H9 (cell line): ENCODE measurements around the gene ADAMTSL3. TPM values are rescaled to one million over a fixed set of nuclear protein-coding genes. Genes with fewer than 3 reads are reported as not detected.

Source experiments
- DNase-seq: peaks from one replicate; pipeline ENCODE4 v3.0.0-alpha.2; 2017
- H2AFZ ChIP-seq: one replicate; pipeline ENCODE4 v1.6.1; 2013; ENCODE audit warnings: mild to moderate bottlenecking, low read length, control low read depth, moderate library complexity
- H2AK5ac ChIP-seq: 2 replicates; pipeline ENCODE4 v1.6.1; 2013; ENCODE audit warnings: low read length, control low read depth, mixed read lengths; ENCODE audit not compliant: insufficient read length
- H2BK120ac ChIP-seq: one replicate; pipeline ENCODE4 v1.6.1; 2013; ENCODE audit warnings: low read depth, mild to moderate bottlenecking, low read length, control low read depth, inconsistent platforms; ENCODE audit not compliant: poor library complexity, severe bottlenecking
- H2BK12ac ChIP-seq: 2 replicates; pipeline ENCODE4 v1.6.1; 2013; ENCODE audit warnings: low read length, control low read depth, mixed read lengths, low read depth; ENCODE audit not compliant: insufficient read length
- H2BK15ac ChIP-seq: 2 replicates; pipeline ENCODE4 v1.6.1; 2013; ENCODE audit warnings: low read depth, low read length, control low read depth
- H2BK20ac ChIP-seq: one replicate; pipeline ENCODE4 v1.6.1; 2013; ENCODE audit warnings: low read depth, mild to moderate bottlenecking, low read length, control low read depth, inconsistent platforms; ENCODE audit not compliant: poor library complexity, severe bottlenecking
- H2BK5ac ChIP-seq: 2 replicates; pipeline ENCODE4 v1.6.1; 2013; ENCODE audit warnings: low read length, control low read depth, mixed read lengths; ENCODE audit not compliant: insufficient read length
- H3K14ac ChIP-seq: 2 replicates; pipeline ENCODE4 v1.6.1; 2013; ENCODE audit warnings: low read length, control low read depth; ENCODE audit not compliant: insufficient read depth
- H3K18ac ChIP-seq: 2 replicates; pipeline ENCODE4 v1.6.1; 2013; ENCODE audit warnings: low read depth, mild to moderate bottlenecking, mixed read lengths, low read length, control low read depth; ENCODE audit not compliant: insufficient read length
- H3K23ac ChIP-seq: 2 replicates; pipeline ENCODE4 v1.6.1; 2013; ENCODE audit warnings: low read length, control low read depth, mixed read lengths, low read depth; ENCODE audit not compliant: insufficient read length
- H3K23me2 ChIP-seq: 2 replicates; pipeline ENCODE4 v1.6.1; 2013; ENCODE audit warnings: low read depth, mild to moderate bottlenecking, mixed read lengths, low read length, control low read depth; ENCODE audit not compliant: insufficient read length, poor library complexity, severe bottlenecking
- H3K27ac ChIP-seq: 2 replicates; pipeline ENCODE4 v1.5.1; 2013; ENCODE audit warnings: low read length, control low read depth, mixed read lengths, low read depth; ENCODE audit not compliant: insufficient read length
- H3K27me3 ChIP-seq: 2 replicates; pipeline ENCODE4 v1.6.1; 2013; ENCODE audit warnings: low read length, control low read depth, inconsistent platforms; ENCODE audit not compliant: insufficient read depth
- H3K4ac ChIP-seq: 2 replicates; pipeline ENCODE4 v1.6.1; 2013; ENCODE audit warnings: low read depth, mild to moderate bottlenecking, control low read depth, inconsistent platforms, low read length, moderate library complexity
- H3K4me1 ChIP-seq: 2 replicates; pipeline ENCODE4 v1.6.1; 2013; ENCODE audit warnings: low read length, control low read depth, inconsistent platforms; ENCODE audit not compliant: insufficient read depth
- H3K4me2 ChIP-seq: 2 replicates; pipeline ENCODE4 v1.6.1; 2013; ENCODE audit warnings: low read length, control low read depth, mixed read lengths; ENCODE audit not compliant: insufficient read length, insufficient read depth
- H3K56ac ChIP-seq: 2 replicates; pipeline ENCODE4 v1.6.1; 2013; ENCODE audit warnings: low read depth, mild to moderate bottlenecking, mixed read lengths, low read length, control low read depth; ENCODE audit not compliant: insufficient read length
- H3K79me1 ChIP-seq: 2 replicates; pipeline ENCODE4 v1.6.1; 2013; ENCODE audit warnings: low read depth, mild to moderate bottlenecking, moderate library complexity, low read length, control low read depth, inconsistent platforms; ENCODE audit not compliant: insufficient read depth, poor library complexity, severe bottlenecking
- H3K79me2 ChIP-seq: 2 replicates; pipeline ENCODE4 v1.6.1; 2013; ENCODE audit warnings: low read length, control low read depth, inconsistent platforms; ENCODE audit not compliant: insufficient read depth
- H3K9ac ChIP-seq: 2 replicates; pipeline ENCODE4 v1.6.1; 2013; ENCODE audit warnings: low read length, control low read depth, mixed read lengths; ENCODE audit not compliant: insufficient read length; ENCODE audit errors: extremely low read depth
- H3K9me3 ChIP-seq: one replicate; pipeline ENCODE4 v1.6.1; 2013; ENCODE audit warnings: low read depth, low read length, inconsistent platforms; ENCODE audit not compliant: control insufficient read depth
- H3T11ph ChIP-seq: one replicate; pipeline ENCODE4 v1.6.1; 2013; ENCODE audit warnings: mild to moderate bottlenecking, low read length, control low read depth, inconsistent platforms
- H4K20me1 ChIP-seq: one replicate; pipeline ENCODE4 v1.6.1; 2013; ENCODE audit not compliant: control insufficient read depth, insufficient read length, insufficient read depth
- H4K5ac ChIP-seq: 2 replicates; pipeline ENCODE4 v1.6.1; 2013; ENCODE audit warnings: low read depth, mild to moderate bottlenecking, mixed read lengths, low read length, control low read depth; ENCODE audit not compliant: insufficient read length
- H4K8ac ChIP-seq: replicated peaks from 2 replicates; pipeline ENCODE4 v1.6.1; 2013; ENCODE audit warnings: low read length, control low read depth, mixed read lengths, low read depth; ENCODE audit not compliant: insufficient read length
- H4K91ac ChIP-seq: 2 replicates; pipeline ENCODE4 v1.6.1; 2013; ENCODE audit warnings: low read depth, mild to moderate bottlenecking, moderate library complexity, mixed read lengths, low read length, control low read depth; ENCODE audit not compliant: insufficient read length
- H3K27ac Mint-ChIP-seq, 3 experiments: 2 replicates in 2 of 3; 3 replicates in 1 of 3; pipeline ENCODE4 v1.8.0; 2020 to 2021; ENCODE audit warnings: mixed read lengths in 3 of 3, mild to moderate bottlenecking in 1 of 3, moderate library complexity in 1 of 3
- H3K27me3 Mint-ChIP-seq: 2 replicates; pipeline ENCODE4 v1.8.0; 2021; ENCODE audit warnings: low read depth, mild to moderate bottlenecking, moderate library complexity, mixed read lengths
- H3K36me3 Mint-ChIP-seq, 3 experiments: 2 replicates in 2 of 3; 3 replicates in 1 of 3; pipeline ENCODE4 v1.8.0; 2020 to 2021; ENCODE audit warnings: low read depth in 3 of 3, mixed read lengths in 3 of 3; ENCODE audit not compliant: insufficient read depth in 1 of 3
- H3K4me1 Mint-ChIP-seq, 2 experiments: 2 replicates each; pipeline ENCODE4 v1.8.0; 2020; ENCODE audit warnings: mixed read lengths in 2 of 2
- H3K4me3 Mint-ChIP-seq, 2 experiments: 2 replicates in 1 of 2; 3 replicates in 1 of 2; pipeline ENCODE4 v1.8.0; 2020 to 2021; ENCODE audit warnings: mild to moderate bottlenecking in 2 of 2, mixed read lengths in 2 of 2, moderate library complexity in 1 of 2
- H3K9me3 Mint-ChIP-seq, 2 experiments: 2 replicates in 1 of 2; 3 replicates in 1 of 2; pipeline ENCODE4 v1.8.0; 2020; ENCODE audit warnings: mild to moderate bottlenecking in 2 of 2, mixed read lengths in 2 of 2, moderate library complexity in 1 of 2
- WGBS: extraction: QIAGEN DNeasy Blood & Tissue Kit; methylation state at CpG from one replicate; pipeline ENCODE4 v1.1.7; 2013; ENCODE audit warnings: missing lambda C conversion rate, low lambda C conversion rate, mixed read lengths; ENCODE audit not compliant: insufficient read length; ENCODE audit errors: extremely low coverage; 5-methylcytosine and 5-hydroxymethylcytosine counted together
- total RNA-seq: library from RNA; stranded (reverse); gene quantifications from 2 replicates; pipeline ENCODE4 v1.2.1, GENCODE V29; 2021
- TF ChIP-seq, protein P1 (sequence below): fragments of 200-600 bp; sonication (generic); conservative IDR thresholded peaks from 3 replicates; pipeline ENCODE4 v1.8.0; 2021; ENCODE audit warnings: antibody characterized with exemption, mild to moderate bottlenecking

ADAMTSL3 gene
- total RNA-seq, 1 experiment from 2014 or later: 0.39 TPM

DNA sequence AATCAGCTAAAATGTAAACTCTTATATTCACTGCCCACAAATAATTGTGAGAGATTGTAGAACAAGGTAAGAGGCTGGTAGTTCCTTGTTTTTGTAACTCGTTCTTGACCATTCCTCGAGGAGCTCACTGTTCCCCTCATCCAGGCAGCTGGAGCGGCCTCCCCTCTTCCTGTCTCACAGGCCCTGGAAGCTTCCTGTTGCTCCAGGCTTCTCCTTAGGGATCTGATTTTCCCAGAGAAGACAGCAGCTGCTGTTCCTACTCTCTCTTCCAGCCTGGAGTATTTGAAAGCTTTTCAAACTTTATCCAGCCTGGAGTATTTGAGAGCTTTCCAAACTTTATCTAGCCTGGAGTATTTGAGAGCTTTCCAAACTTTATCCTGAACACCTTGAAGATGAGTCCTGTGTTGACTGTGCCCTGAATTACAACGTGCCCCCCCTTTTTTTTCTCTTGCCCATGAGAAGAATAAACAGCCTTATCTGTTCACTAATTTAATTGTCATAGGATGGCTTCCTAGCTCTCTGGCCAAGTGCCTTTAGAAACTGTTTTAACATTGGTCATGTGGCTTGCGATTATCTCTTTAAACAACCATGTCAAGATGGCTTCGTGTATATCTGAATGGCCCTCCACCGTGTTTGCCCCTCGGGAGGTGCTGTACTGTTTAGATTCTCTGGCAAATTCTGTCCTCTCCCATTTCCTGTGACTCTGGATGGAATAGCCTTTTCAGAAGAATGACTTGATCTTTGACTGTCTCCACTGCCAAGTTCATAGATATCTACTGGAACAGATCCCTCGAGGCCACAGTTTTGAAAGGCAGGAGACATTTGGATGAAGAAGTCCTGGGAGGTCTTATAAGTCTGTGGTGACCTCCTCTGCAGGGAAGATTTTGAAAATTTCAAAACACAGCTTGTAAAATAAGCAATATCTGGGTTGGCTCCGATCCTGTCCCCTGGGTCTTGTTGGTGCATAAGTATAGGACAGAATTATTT is 4.8 kb downstream of the ADAMTSL3 start:
- H4K5ac ChIP-seq: no peak overlapping the region
- H2AFZ ChIP-seq: no peak overlapping the region
- H3K4ac ChIP-seq: no peak overlapping the region
- H4K91ac ChIP-seq: no peak overlapping the region
- H3K4me2 ChIP-seq: no peak overlapping the region
- peaks cover 7% of the 10 kb centered on the region for H3K23me2 ChIP-seq
- no peak overlapping the region for H2BK120ac ChIP-seq
- no peaks in the 10 kb centered on the region for H4K20me1 ChIP-seq
- H3K79me1 ChIP-seq: no peaks in the 10 kb centered on the region
- no peak for DNase-seq
- H3K27me3 ChIP-seq: peaks cover 12% of the 10 kb centered on the region; the same call in 1 of the 2 replicates
- no peak overlapping the region for H3K56ac ChIP-seq
- no peak overlapping the region for H3K14ac ChIP-seq
- H2BK5ac ChIP-seq: no peak overlapping the region
- H3K27ac Mint-ChIP-seq: no peak overlapping the region
- no CpG with 5 or more reads among the region's 10 CpGs for WGBS
- H3K9me3 Mint-ChIP-seq: no peaks in the 10 kb centered on the region
- H3K36me3 Mint-ChIP-seq: no peaks in the 10 kb centered on the region
- H2BK12ac ChIP-seq: no peak overlapping the region
- H2AK5ac ChIP-seq: no peak overlapping the region
- H3K9ac ChIP-seq: no peak overlapping the region
- H3K4me1 ChIP-seq: no peaks in the 10 kb centered on the region
- peaks cover 36% of the 10 kb centered on the region for H3K27me3 Mint-ChIP-seq
- no peaks in the 10 kb centered on the region for H3K79me2 ChIP-seq
- H3K18ac ChIP-seq: no peak overlapping the region
- no peak overlapping the region for H3K27ac ChIP-seq
- no peak overlapping the region for H2BK20ac ChIP-seq
- H3K23ac ChIP-seq: no peak overlapping the region
- no peak overlapping the region for H4K8ac ChIP-seq
- no peak overlapping the region for H3T11ph ChIP-seq
- TF ChIP-seq, protein P1, sequence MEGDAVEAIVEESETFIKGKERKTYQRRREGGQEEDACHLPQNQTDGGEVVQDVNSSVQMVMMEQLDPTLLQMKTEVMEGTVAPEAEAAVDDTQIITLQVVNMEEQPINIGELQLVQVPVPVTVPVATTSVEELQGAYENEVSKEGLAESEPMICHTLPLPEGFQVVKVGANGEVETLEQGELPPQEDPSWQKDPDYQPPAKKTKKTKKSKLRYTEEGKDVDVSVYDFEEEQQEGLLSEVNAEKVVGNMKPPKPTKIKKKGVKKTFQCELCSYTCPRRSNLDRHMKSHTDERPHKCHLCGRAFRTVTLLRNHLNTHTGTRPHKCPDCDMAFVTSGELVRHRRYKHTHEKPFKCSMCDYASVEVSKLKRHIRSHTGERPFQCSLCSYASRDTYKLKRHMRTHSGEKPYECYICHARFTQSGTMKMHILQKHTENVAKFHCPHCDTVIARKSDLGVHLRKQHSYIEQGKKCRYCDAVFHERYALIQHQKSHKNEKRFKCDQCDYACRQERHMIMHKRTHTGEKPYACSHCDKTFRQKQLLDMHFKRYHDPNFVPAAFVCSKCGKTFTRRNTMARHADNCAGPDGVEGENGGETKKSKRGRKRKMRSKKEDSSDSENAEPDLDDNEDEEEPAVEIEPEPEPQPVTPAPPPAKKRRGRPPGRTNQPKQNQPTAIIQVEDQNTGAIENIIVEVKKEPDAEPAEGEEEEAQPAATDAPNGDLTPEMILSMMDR: no peak
- H3K4me1 Mint-ChIP-seq: no peaks in the 10 kb centered on the region
- no peak overlapping the region for H3K4me3 Mint-ChIP-seq
- no peak overlapping the region for H2BK15ac ChIP-seq
- no peaks in the 10 kb centered on the region for H3K9me3 ChIP-seq
